22Rv1 (cell line): Measurements from ENCODE around the gene HEBP2.

Source experiments
- CTCF ChIP-seq: fragments of 450-650 bp; IDR thresholded peaks from 2 replicates; pipeline ENCODE4 v1.5.1; 2017; ENCODE audit warnings: mild to moderate bottlenecking
- ZFX ChIP-seq: fragments of 450-650 bp; IDR thresholded peaks from 2 replicates; pipeline ENCODE4 v1.6.1; 2017; ENCODE audit warnings: antibody characterized with exemption, borderline replicate concordance

- no peak for TF ChIP-seq CTCF
- TF ChIP-seq ZFX, result no peak
Observed at GRCh38 chr6:138393871-138394783, 9.9 kb upstream of the HEBP2 start.
